22Rv1 (cell line): ENCODE measurements around the gene KANSL1.

Experiments used
- H3K27ac ChIP-seq: fragments of 450-650 bp; 2 replicates; pipeline ENCODE4 v1.5.1; 2017
- ZFX ChIP-seq: fragments of 450-650 bp; IDR thresholded peaks from 2 replicates; pipeline ENCODE4 v1.6.1; 2017; ENCODE audit warnings: antibody characterized with exemption, borderline replicate concordance
- TF ChIP-seq, protein P1 (sequence below): fragments of 450-650 bp; IDR thresholded peaks from 2 replicates; pipeline ENCODE4 v1.5.1; 2017; ENCODE audit warnings: mild to moderate bottlenecking

KANSL1 gene

DNA sequence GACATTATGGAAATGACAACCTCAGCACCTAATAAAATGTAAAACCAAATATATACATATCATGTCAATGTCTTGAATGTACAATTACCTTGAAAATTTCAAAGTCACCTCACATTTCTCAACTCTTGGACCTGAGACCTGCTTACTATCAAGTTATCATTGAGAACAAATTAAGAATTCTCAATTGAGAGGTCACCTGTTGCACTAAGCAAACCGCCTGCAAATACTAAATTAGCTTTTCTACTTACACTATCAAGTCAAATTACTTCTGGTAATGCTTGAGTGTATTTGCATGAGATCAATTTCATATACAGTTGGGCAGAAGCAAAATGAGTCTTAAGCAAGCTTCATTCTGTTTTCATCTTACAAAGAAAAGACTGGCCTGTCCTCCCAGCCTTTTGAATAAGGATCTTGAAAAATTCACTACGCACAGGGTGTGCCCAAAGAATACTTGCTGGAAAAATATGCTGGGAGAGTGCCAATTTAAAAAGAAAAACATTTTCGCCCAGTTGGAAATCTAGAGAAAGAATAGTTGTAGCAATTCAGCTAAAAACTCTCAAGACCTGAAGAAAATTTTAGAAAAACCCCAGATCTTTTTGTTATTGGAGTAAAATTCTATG, 35.7 kb downstream of the KANSL1 start:
- no peak overlapping the region for H3K27ac ChIP-seq
- TF ChIP-seq, protein P1, sequence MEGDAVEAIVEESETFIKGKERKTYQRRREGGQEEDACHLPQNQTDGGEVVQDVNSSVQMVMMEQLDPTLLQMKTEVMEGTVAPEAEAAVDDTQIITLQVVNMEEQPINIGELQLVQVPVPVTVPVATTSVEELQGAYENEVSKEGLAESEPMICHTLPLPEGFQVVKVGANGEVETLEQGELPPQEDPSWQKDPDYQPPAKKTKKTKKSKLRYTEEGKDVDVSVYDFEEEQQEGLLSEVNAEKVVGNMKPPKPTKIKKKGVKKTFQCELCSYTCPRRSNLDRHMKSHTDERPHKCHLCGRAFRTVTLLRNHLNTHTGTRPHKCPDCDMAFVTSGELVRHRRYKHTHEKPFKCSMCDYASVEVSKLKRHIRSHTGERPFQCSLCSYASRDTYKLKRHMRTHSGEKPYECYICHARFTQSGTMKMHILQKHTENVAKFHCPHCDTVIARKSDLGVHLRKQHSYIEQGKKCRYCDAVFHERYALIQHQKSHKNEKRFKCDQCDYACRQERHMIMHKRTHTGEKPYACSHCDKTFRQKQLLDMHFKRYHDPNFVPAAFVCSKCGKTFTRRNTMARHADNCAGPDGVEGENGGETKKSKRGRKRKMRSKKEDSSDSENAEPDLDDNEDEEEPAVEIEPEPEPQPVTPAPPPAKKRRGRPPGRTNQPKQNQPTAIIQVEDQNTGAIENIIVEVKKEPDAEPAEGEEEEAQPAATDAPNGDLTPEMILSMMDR = no peak

DNA sequence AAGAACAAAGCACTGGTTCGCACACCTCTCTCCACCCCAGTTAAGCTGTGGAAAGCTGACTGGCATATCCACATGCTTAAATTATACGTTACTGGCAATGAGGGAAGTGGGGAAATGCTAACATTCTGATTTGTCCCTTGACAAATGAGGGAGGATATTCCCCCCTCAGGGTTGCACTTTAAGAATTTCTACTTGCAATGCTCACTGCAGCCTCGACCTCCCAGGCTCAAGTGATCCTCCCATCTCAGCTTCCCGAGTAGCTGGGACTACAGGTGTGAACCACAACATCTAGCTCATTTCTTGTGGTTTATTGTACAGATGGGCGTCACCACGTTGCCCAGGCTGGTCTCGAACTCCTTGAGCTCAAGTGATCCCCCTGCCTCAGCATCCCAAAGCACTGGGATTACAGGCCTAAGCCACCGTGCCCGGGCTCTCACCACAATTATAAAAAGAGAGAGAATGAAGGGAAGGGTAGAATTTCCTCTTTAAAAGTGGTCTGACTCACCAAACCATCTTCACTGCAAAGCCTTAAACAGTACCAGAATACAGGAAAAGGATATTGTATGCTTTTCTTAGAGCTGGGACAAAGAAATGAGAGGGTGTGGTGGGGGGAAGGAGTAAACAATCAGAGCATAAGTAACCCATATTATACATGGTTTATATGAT, 38.9 kb downstream of the KANSL1 start:
- H3K27ac ChIP-seq = no peak overlapping the region; the same call in 1 of the 2 replicates
- TF ChIP-seq ZFX = no peak
- TF ChIP-seq, protein P1 = no peak

DNA sequence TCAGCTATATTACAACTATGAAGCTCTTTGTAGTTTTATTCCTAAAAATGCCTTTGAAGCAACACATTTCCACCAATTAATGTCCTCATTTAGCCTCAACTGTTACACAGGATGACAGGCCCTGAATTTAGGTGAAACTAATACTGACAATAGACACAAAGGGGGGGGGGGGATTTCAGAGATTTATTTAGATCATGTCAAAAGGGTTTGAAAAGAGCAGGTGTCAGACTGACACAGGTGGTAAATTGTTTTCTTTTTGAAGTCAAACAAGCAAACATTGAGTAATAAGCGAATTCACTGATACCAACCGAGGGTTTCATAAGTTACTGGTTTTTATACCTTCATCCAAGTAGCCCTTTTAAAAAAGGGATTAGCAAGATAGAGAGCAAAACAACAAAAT, 40.8 kb downstream of the KANSL1 start:
- no peak overlapping the region for H3K27ac ChIP-seq
- TF ChIP-seq, protein P1 = no peak
- no peak for TF ChIP-seq ZFX

DNA sequence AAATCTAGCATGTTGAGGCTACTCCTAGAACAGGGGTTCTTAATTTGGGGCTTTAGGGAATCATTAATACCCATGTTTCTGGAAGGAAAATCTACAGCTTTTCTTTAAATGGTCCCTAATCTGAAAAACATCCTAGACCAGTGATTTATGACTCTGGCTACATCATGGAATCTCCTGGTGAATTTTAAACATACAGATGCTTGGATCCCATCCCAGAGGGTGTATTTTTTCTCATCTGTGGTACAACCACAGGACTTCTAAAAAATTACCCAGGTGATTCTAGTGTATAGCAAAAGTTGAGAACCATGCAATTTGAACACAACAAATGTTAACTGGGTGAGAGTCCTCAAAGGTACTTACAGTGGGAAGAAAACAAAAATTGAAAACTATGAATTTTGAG, 41.5 kb downstream of the KANSL1 start:
- H3K27ac ChIP-seq = no peak overlapping the region
- TF ChIP-seq ZFX = no peak

DNA sequence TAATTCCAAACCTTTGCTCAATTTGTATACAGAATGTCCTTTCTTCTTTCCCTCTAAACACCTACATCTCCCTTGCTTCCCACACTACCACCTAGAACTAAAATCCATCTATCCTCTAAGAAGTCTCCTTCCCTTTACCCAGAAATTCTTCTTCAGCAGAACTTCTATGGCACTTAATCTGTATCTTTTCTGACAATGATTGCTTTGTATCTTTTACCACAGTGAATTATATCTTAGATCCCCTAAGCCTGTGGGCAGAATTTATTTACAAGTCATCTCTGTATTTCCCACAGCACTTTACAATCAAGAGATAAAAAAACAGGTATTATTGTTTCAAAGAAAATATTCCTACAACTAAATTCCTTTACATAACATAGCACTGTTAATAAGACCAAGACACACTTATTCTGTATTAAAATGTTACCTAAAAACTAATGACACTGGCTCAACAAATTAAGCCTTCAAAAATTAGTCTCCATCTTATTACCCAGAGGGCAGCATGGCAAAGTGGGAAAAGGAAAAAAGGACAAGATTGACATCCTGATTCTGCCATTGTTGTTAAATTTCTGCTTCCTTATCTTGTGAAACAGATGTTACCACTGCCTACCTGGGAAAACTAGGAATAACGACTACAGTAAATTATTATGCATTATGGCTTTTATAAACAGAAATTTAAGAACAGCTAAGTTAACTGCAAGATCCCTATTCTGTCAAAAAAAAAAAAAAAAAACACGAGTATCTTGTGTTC, 42.8 kb downstream of the KANSL1 start:
- H3K27ac ChIP-seq = no peak overlapping the region
- no peak for TF ChIP-seq ZFX
- TF ChIP-seq, protein P1 = no peak

DNA sequence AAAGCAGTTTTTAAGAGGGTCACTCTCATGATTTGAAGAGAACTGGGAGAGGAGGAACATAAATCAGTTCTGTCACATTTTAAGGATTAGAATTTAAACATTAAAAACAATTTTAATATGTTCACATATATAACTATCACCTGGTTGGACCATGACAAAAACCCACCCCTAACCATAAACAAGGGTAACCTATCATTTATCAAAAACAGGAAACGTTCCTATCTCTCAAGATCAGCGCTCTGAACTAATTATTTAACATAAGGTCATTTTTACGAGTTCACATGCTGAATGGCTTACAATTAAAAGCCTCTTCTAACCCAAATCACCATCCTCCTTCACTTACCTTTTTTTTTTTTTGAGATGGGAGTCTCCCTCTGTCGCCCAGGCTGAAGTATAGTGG, 45.0 kb downstream of the KANSL1 start:
- TF ChIP-seq, protein P1 = no peak
- no peak for TF ChIP-seq ZFX
- H3K27ac ChIP-seq = no peak overlapping the region

DNA sequence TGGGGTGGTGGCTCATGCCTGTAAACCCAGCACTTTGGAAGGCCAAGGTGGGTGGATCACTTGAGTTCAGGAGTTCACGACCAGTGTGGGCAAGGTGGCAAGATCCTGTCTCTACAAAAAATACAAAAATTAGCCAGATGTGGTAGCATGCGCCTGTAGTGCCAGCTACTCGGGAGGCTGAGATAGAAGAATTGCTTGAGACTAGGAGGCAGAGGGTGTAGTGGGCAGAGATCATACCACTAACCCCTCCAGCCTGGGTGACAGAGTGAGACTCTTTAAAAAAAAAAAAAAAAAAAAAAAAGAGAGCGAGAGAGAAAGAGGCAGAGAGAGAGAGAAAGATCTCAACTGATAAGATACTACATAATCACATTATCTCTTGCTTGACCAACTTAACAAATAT, 45.9 kb downstream of the KANSL1 start:
- H3K27ac ChIP-seq = no peak overlapping the region
- TF ChIP-seq, protein P1 = no peak
- TF ChIP-seq ZFX = no peak
